Astrocyte (in vitro differentiated cells and primary cell): ENCODE measurements around the gene LRGUK.

Experiments used
- CTCF ChIP-seq: IDR thresholded peaks from 2 replicates; pipeline ENCODE4 v1.5.1; 2011; ENCODE audit warnings: low read depth, mild to moderate bottlenecking, inconsistent platforms, low read length, moderate library complexity; ENCODE audit not compliant: insufficient read depth
- EZH2 ChIP-seq: IDR thresholded peaks from 2 replicates; pipeline ENCODE4 v1.6.1; 2012; ENCODE audit warnings: mild to moderate bottlenecking, low read length, inconsistent platforms; ENCODE audit not compliant: insufficient read depth

- TF ChIP-seq CTCF (no peak), EZH2 (no peak)
Observed at GRCh38 chr7:134307320-134307719, 180.2 kb downstream of the LRGUK start.
